Measurements from ENCODE around the gene SLC22A7.

GRCh38 chr6:43310624-43311023 is 12.6 kb downstream of the SLC22A7 start:
- TF ChIP-seq CTCF (IDR thresholded peaks at IDR 0.05): no peak
- TF ChIP-seq EZH2 (IDR thresholded peaks at IDR 0.05): no peak

Data from neural progenitor cell (in vitro differentiated cells).